HT-29 (cell line): ENCODE results near the gene GNRH2. TPM values are rescaled to one million over a fixed set of nuclear protein-coding genes. Genes with fewer than 3 reads are reported as not detected.

Source experiments
- total RNA-seq: library from RNA; depleted of rRNA; stranded (reverse); fragments of >200 nt; shearing (Covaris generic); gene quantifications from 2 replicates; pipeline ENCODE4 v1.2.3, GENCODE V29; 2014; rRNA removed

Gene GNRH2
- total RNA-seq, 1 experiment from 2014 or later, result not detected

Other genes with a start within 250 kb of the GNRH2 start
- not detected in 2 replicates for gene CPXM1, start 243.0 kb upstream of the GNRH2 start, total RNA-seq
- gene C20orf141, start 228.6 kb upstream of the GNRH2 start, total RNA-seq, result not detected in 2 replicates
- gene TMEM239, start 227.3 kb upstream of the GNRH2 start, total RNA-seq, result not detected in 2 replicates
- 34.4 and 37.6 TPM in 2 replicates for gene PCED1A, start 203.0 kb upstream of the GNRH2 start, total RNA-seq
- gene VPS16, start 202.9 kb upstream of the GNRH2 start, total RNA-seq, result 25.2 and 36.0 TPM in 2 replicates
- 16.3 and 17.6 TPM in 2 replicates for gene PTPRA, start 170.1 kb upstream of the GNRH2 start, total RNA-seq
- 150 and 154 TPM in 2 replicates for gene MRPS26, start 2.4 kb downstream of the GNRH2 start, total RNA-seq
- gene OXT, start 28.0 kb downstream of the GNRH2 start, total RNA-seq, result not detected in 2 replicates
- not detected in 2 replicates for gene AVP, start 41.1 kb downstream of the GNRH2 start, total RNA-seq
- 11.3 and 11.9 TPM in 2 replicates for gene FASTKD5, start 116.2 kb downstream of the GNRH2 start, total RNA-seq
- gene UBOX5, start 116.2 kb downstream of the GNRH2 start, total RNA-seq, result 5.0 and 5.4 TPM in 2 replicates
- 6.5 and 6.6 TPM in 2 replicates for gene LZTS3, start 129.9 kb downstream of the GNRH2 start, total RNA-seq
- gene DDRGK1, start 161.1 kb downstream of the GNRH2 start, total RNA-seq, result 45.8 and 55.5 TPM in 2 replicates
- gene ITPA, start 165.9 kb downstream of the GNRH2 start, total RNA-seq, result 132 and 133 TPM in 2 replicates
- 1.3 and 1.8 TPM in 2 replicates for gene SLC4A11, start 195.6 kb downstream of the GNRH2 start, total RNA-seq